HepG2 (cell line): ENCODE data around the gene SLC25A1. TPM values are rescaled to one million over a fixed set of nuclear protein-coding genes. Genes with fewer than 3 reads are reported as not detected.
A peak's percentile ranks its signal among the peaks of the same experiment; 100 is the strongest.

Source experiments
- ADNP ChIP-seq: sonication (generic); formaldehyde crosslinking; IDR thresholded peaks from 2 replicates; pipeline ENCODE4 v1.4.0; 2020; ENCODE audit warnings: missing genetic modification reagents
- AHR ChIP-seq: IDR thresholded peaks from 2 replicates; pipeline ENCODE4 v1.6.1; 2018; ENCODE audit warnings: missing genetic modification reagents, missing compliant biosample characterization
- CCAR2 ChIP-seq: fragments of 200-400 bp; formaldehyde crosslinking; optimal IDR thresholded peaks from 2 replicates; pipeline ENCODE3; 2018; ENCODE audit warnings: low read depth, mild to moderate bottlenecking, low read length, moderate library complexity
- CERS6 ChIP-seq: sonication (generic); formaldehyde crosslinking; IDR thresholded peaks from 2 replicates; pipeline ENCODE4 v1.5.0; 2020; ENCODE audit warnings: missing genetic modification reagents
- CREBL2 ChIP-seq: sonication (generic); formaldehyde crosslinking; IDR thresholded peaks from 2 replicates; pipeline ENCODE4 v1.8.1; 2023; ENCODE audit warnings: missing genetic modification reagents, mild to moderate bottlenecking, borderline replicate concordance
- DR1 ChIP-seq: sonication (generic); formaldehyde crosslinking; IDR thresholded peaks from 2 replicates; pipeline ENCODE4 v1.8.0; 2021; ENCODE audit warnings: mild to moderate bottlenecking, missing genetic modification reagents, inconsistent platforms
- HIC2 ChIP-seq: sonication (generic); formaldehyde crosslinking; IDR thresholded peaks from 2 replicates; pipeline ENCODE4 v1.9.0; 2022; ENCODE audit warnings: low read depth, missing genetic modification reagents
- IRF9 ChIP-seq: sonication (generic); formaldehyde crosslinking; IDR thresholded peaks from 2 replicates; pipeline ENCODE4 v1.8.0; 2022; ENCODE audit warnings: missing genetic modification reagents, mild to moderate bottlenecking, borderline replicate concordance
- KAT7 ChIP-seq: IDR thresholded peaks from 2 replicates; pipeline ENCODE4 v1.6.1; 2018; ENCODE audit warnings: borderline replicate concordance, missing compliant biosample characterization
- NFAT5 ChIP-seq: sonication (generic); formaldehyde crosslinking; IDR thresholded peaks from 2 replicates; pipeline ENCODE4 v1.4.0; 2020; ENCODE audit warnings: missing genetic modification reagents
- NR2F6 ChIP-seq, 2 experiments: IDR thresholded peaks; 2 replicates each; pipeline ENCODE4 v1.6.1; 2016; ENCODE audit warnings: antibody characterized with exemption in 1 of 2, mild to moderate bottlenecking in 1 of 2
- PHF20 ChIP-seq: sonication (generic); formaldehyde crosslinking; IDR thresholded peaks from 2 replicates; pipeline ENCODE4 v1.5.0; 2020; ENCODE audit warnings: mild to moderate bottlenecking, missing genetic modification reagents
- RBFOX2 ChIP-seq: fragments of 200-400 bp; formaldehyde crosslinking; IDR thresholded peaks from 2 replicates; pipeline ENCODE4 v1.6.1; 2017; ENCODE audit warnings: low read depth, mild to moderate bottlenecking, low read length
- SATB2 ChIP-seq: sonication (generic); formaldehyde crosslinking; IDR thresholded peaks from 2 replicates; pipeline ENCODE4 v1.5.0; 2020; ENCODE audit warnings: missing genetic modification reagents
- SIX1 ChIP-seq: sonication (generic); formaldehyde crosslinking; IDR thresholded peaks from 2 replicates; pipeline ENCODE4 v1.4.0; 2020; ENCODE audit warnings: missing genetic modification reagents, borderline replicate concordance
- ZFP36L1 ChIP-seq: sonication (generic); formaldehyde crosslinking; IDR thresholded peaks from 2 replicates; pipeline ENCODE4 v1.8.0; 2022; ENCODE audit warnings: mild to moderate bottlenecking, missing genetic modification reagents, moderate library complexity
- ZNF274 ChIP-seq: sonication (generic); formaldehyde crosslinking; IDR thresholded peaks from 2 replicates; pipeline ENCODE4 v1.5.1; 2020; ENCODE audit warnings: mild to moderate bottlenecking, missing genetic modification reagents
- ZNF747 ChIP-seq: sonication (generic); formaldehyde crosslinking; IDR thresholded peaks from 2 replicates; pipeline ENCODE4 v1.8.1; 2023; ENCODE audit warnings: missing genetic modification reagents, mild to moderate bottlenecking, borderline replicate concordance
- ZNF761 ChIP-seq: sonication (generic); formaldehyde crosslinking; conservative IDR thresholded peaks from 2 replicates; pipeline ENCODE4 v1.4.0; 2020; ENCODE audit warnings: mild to moderate bottlenecking, missing genetic modification reagents
- ZNF776 ChIP-seq: sonication (generic); formaldehyde crosslinking; IDR thresholded peaks from 2 replicates; pipeline ENCODE4 v1.4.0; 2020; ENCODE audit warnings: mild to moderate bottlenecking, missing genetic modification reagents
- polyA plus RNA-seq, 8 experiments: library from polyadenylated mRNA; depleted of rRNA in 3 of 8; stranded (reverse) in 7 of 8; unstranded in 1 of 8; fragments of >200 nt; fragmentation: Illumina TruSeq in 4 of 8; extraction: Trizol in 4 of 8; gene quantifications; 2 replicates each; pipeline versions ENCODE4 v1.2.1 to v1.2.3, GENCODE V29; 2011 to 2016; ENCODE audit warnings: low read depth in 4 of 8, missing spikeins in 1 of 8, mixed read lengths in 1 of 8; ENCODE audit not compliant: insufficient read depth in 1 of 8
- total RNA-seq, 5 experiments: library from RNA; depleted of rRNA; stranded (reverse); fragments of >200 nt; fragmentation: Illumina TruSeq; extraction: Trizol; gene quantifications; 2 replicates each; pipeline ENCODE4 v1.2.3, GENCODE V29; 2016; ENCODE audit warnings: low read depth in 1 of 5

The SLC25A1 gene
- total and polyA plus RNA-seq, 2 of the 13 experiments (the other 11 are each of a cell fraction or from before 2014, with no cell fraction given) = 49.4 to 161 TPM

- no peak for TF ChIP-seq DR1 (CRISPR knock-in tag)
- TF ChIP-seq NR2F6 (IDR thresholded peaks at IDR 0.05) = peak; percentile 28; the same call in 1 of the 2 replicates
- TF ChIP-seq NR2F6 (CRISPR knock-in tag; IDR thresholded peaks at IDR 0.05) = no peak
- TF ChIP-seq IRF9 (CRISPR knock-in tag) = 0 out of 2 replicates have a peak, but pooled peaks have one; percentile 10
- no peak for TF ChIP-seq CREBL2 (CRISPR knock-in tag)
- TF ChIP-seq SATB2 (CRISPR knock-in tag) = no peak
- no peak for TF ChIP-seq ADNP (CRISPR knock-in tag)
- no peak for TF ChIP-seq ZNF274
- TF ChIP-seq ZNF761 (CRISPR knock-in tag) = no peak
- no peak for TF ChIP-seq CCAR2
- no peak for TF ChIP-seq ZNF776
- TF ChIP-seq ZNF747 = peak; percentile 56
- 0 out of 2 replicates have a peak, but pooled peaks have one; percentile 0 for TF ChIP-seq RBFOX2
- TF ChIP-seq AHR (CRISPR knock-in tag) = no peak
- no peak for TF ChIP-seq CERS6
- no peak; the same call in 1 of the 2 replicates for TF ChIP-seq PHF20 (CRISPR knock-in tag)
- TF ChIP-seq ZFP36L1 (CRISPR knock-in tag) = no peak
- 0 out of 2 replicates have a peak, but pooled peaks have one; percentile 46 for TF ChIP-seq NFAT5 (CRISPR knock-in tag)
- no peak for TF ChIP-seq HIC2 (CRISPR knock-in tag)
- no peak for TF ChIP-seq SIX1 (CRISPR knock-in tag)
- no peak for TF ChIP-seq KAT7
Measured at GRCh38 chr22:19174106-19175025, 4.2 kb downstream of the SLC25A1 start (continued).
